Purkinje cell (primary cell): Measurements from ENCODE around the gene ZNF789. TPM values are rescaled to one million over a fixed set of nuclear protein-coding genes. Genes with fewer than 3 reads are reported as not detected.

Source experiments
- polyA plus RNA-seq: library from polyadenylated mRNA; unstranded; fragments of >200 nt; fragmentation: Nextera tagmentation; gene quantifications from 2 replicates; pipeline ENCODE4 v1.2.1, GENCODE V29; 2014

The ZNF789 gene
- polyA plus RNA-seq = 7.8 and 8.4 TPM in 2 replicates

GRCh38 chr7:99472561-99473314, at the start of gene ZNF789:
TSS of gene ZNF789 (plus strand) at chr7:99472890. CDS start at chr7:99476457, 3,567 bp downstream.

GRCh38 chr7:99438573-99439480, 33.9 kb upstream of the ZNF789 start, which contains the start of the genes CPSF4 and PTCD1:
TSS of gene CPSF4 (plus strand) at chr7:99438943. CDS start at chr7:99439083, 140 bp downstream.
TSS of gene PTCD1 (minus strand) at chr7:99438798. CDS start at chr7:99435242, 3,556 bp downstream.

GRCh38 chr7:99499721-99500636, 27.3 kb downstream of the ZNF789 start, which contains the start of gene ZNF394:
TSS of gene ZNF394 (minus strand) at chr7:99500281. CDS start at chr7:99500093, 188 bp downstream.

GRCh38 chr7:99504603-99505323, 32.1 kb downstream of the ZNF789 start, which contains the start of gene ZKSCAN5:
TSS of gene ZKSCAN5 (plus strand) at chr7:99504662. CDS start at chr7:99506045, 1,383 bp downstream.

Other genes starting within 250 kb of the ZNF789 start
- not detected in 2 replicates for gene MYH16, start 200.1 kb upstream of the ZNF789 start, polyA plus RNA-seq
- 246 and 312 TPM in 2 replicates for gene ARPC1A, start 147.0 kb upstream of the ZNF789 start, polyA plus RNA-seq
- 0.94 and 6.6 TPM in 2 replicates for gene ARPC1B, start 98.2 kb upstream of the ZNF789 start, polyA plus RNA-seq
- 25.4 and 43.5 TPM in 2 replicates for gene PDAP1, start 64.3 kb upstream of the ZNF789 start, polyA plus RNA-seq
- 377 and 389 TPM in 2 replicates for gene BUD31, start 63.9 kb upstream of the ZNF789 start, polyA plus RNA-seq
- 0.20 and 0.97 TPM in 2 replicates for gene PTCD1, start 34.1 kb upstream of the ZNF789 start, polyA plus RNA-seq
- 1.6 and 1.7 TPM in 2 replicates for gene CPSF4, start 33.9 kb upstream of the ZNF789 start, polyA plus RNA-seq
- gene ATP5MF, start 6.7 kb upstream of the ZNF789 start, polyA plus RNA-seq = 2,919 and 3,435 TPM in 2 replicates
- 0.63 and 2.4 TPM in 2 replicates for gene ZNF394, start 27.4 kb downstream of the ZNF789 start, polyA plus RNA-seq
- 4.5 and 4.6 TPM in 2 replicates for gene ZKSCAN5, start 31.8 kb downstream of the ZNF789 start, polyA plus RNA-seq
- gene FAM200A, start 79.2 kb downstream of the ZNF789 start, polyA plus RNA-seq = 10.5 TPM in 2 replicates
- gene ZNF655, start 85.8 kb downstream of the ZNF789 start, polyA plus RNA-seq = 25.2 and 29.7 TPM in 2 replicates
- not detected in 2 replicates for gene TMEM225B, start 125.4 kb downstream of the ZNF789 start, polyA plus RNA-seq
- 0.45 and 1.1 TPM in 2 replicates for gene ZSCAN25, start 144.1 kb downstream of the ZNF789 start, polyA plus RNA-seq
- gene CYP3A5, start 207.1 kb downstream of the ZNF789 start, polyA plus RNA-seq = 0.27 and 0.42 TPM in 2 replicates